Fibroblast of mammary gland (primary cell): Measurements from ENCODE around the gene CARD14.

Source experiments
- DNase-seq: peaks from one replicate; pipeline ENCODE4 v3.0.0-alpha.2; 2010; ENCODE audit warnings: low read depth
- H3K4me3 ChIP-seq: 2 replicates; pipeline ENCODE4 v1.5.1; 2011; ENCODE audit warnings: low read depth, mild to moderate bottlenecking, low read length, moderate library complexity; ENCODE audit not compliant: control insufficient read depth
- TF ChIP-seq, protein P1 (sequence below): conservative IDR thresholded peaks from 2 replicates; pipeline ENCODE4 v1.5.1; 2011; ENCODE audit warnings: low read depth, low read length, inconsistent platforms; ENCODE audit not compliant: control insufficient read depth, insufficient read depth

Gene CARD14

DNA sequence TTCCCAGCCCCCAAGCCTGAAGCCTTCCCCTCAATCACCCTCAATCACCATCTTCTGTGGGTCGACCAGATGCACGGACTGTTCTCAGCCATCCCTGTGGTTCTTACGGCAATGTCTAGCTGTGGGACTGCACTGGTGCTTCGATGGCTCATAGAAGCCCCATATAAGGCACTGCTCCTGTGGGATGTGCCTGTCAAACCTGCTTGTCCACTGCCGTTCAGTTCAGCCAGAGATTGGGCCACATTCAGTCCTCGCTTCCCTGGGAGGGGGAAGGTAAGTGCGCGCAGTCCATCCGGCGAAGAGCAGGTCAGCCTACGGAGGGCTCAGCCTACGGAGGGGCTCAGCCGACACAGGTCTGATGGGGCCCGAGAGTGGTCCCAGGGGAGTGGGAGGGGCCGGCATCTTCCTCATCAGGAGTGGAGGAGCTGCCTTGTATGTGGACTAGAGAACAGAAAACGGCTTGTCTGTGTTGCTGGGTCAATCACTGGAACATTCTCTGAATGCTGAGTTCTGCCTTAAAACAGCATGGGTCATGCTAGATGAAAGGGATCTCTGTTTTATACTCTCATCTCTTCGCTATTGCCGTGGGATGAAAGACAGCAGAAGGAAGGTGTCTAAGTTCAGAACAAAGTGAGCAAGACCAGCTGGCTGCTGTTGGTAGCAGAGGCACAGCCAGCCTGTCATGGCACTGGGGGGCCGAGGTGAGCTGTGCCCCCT is at the start of gene CARD14:
TSS of gene CARD14 (plus strand) at position 247 of the 717 bp plus-strand sequence. CDS start 11,409 bp downstream, outside the sequence.
- no peak within 1 kb of the TSS for H3K4me3 ChIP-seq
- DNase-seq, result no peak
- TF ChIP-seq, protein P1, sequence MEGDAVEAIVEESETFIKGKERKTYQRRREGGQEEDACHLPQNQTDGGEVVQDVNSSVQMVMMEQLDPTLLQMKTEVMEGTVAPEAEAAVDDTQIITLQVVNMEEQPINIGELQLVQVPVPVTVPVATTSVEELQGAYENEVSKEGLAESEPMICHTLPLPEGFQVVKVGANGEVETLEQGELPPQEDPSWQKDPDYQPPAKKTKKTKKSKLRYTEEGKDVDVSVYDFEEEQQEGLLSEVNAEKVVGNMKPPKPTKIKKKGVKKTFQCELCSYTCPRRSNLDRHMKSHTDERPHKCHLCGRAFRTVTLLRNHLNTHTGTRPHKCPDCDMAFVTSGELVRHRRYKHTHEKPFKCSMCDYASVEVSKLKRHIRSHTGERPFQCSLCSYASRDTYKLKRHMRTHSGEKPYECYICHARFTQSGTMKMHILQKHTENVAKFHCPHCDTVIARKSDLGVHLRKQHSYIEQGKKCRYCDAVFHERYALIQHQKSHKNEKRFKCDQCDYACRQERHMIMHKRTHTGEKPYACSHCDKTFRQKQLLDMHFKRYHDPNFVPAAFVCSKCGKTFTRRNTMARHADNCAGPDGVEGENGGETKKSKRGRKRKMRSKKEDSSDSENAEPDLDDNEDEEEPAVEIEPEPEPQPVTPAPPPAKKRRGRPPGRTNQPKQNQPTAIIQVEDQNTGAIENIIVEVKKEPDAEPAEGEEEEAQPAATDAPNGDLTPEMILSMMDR, result no peak

DNA sequence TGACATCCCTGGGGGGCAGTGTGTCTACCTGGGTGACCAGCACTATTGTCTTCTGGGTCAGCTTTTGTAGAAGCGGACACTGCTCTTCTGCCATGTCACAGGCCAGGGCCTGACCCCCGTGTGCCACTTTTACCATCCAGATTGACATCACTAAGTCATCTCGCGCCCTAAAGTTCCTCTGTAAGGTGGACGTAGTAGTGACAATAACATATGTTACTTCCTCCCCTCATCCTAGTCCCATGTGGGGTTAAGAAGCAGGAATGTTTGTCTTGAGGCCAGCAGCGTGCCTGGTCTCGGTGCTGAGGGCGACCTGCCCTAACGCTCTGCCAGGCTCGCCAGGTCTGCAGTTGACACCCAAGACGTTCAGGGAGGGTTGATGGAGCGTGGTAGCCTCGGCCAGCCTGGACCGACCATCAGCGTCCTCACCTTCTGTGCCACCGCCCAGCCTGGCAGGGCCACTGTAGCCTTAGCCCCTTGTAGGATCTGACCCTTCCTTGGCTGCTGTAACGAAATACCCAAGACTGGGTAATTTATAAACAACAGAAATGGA is 47.7 kb upstream of the CARD14 start:
- DNase-seq, result no peak
- TF ChIP-seq, protein P1, result no peak
- H3K4me3 ChIP-seq, result no peak overlapping the region

DNA sequence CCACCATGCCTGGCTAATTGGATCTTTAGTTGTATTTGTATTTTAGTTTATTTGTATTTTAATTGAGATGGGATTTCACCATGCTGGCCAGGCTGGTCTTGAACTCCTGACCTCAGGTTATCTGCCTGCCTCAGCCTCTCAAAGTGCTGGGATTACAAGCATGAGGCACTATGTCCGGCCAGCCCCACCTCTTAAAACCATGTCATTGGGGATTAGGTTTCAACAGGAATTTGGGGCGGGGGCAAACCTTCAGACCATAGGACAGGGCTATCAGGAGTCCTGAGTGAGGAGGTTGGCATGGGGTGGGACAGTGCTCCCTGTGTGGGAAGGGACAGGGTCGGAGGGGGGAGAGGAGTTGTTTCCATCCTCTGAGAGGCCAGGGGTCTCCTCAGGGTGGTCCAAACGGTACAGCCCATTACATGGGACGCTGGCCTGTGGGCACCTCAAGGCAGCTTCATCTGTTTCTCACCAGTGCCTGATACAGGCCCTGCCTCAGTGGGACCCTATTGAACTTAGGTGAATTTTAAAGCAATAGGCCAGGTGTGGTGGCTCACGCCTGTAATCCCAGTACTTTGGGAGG is 46.8 kb upstream of the CARD14 start:
- no peak overlapping the region for H3K4me3 ChIP-seq
- TF ChIP-seq, protein P1, result no peak

DNA sequence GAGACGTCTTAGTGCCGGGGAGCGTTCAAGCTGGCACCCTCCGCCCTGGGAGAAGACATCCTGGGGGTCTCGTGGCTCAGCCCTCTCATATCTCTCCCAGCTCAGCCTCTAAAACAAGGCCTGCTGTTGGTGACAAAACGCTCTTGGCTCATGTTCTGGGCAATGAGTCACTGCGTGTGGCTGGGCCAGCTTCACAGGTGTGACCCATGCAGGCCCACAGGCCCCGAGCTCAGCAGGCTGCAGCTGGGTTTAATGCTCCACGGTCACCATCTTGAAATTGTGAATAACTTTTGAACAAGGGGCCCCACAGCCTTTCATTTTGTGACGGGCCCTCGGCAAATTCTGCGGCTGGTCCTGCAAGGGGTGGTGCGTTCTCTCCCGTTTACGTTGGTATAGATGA is 46.0 kb upstream of the CARD14 start:
- TF ChIP-seq, protein P1, result no peak
- DNase-seq, result peak; percentile 72
- H3K4me3 ChIP-seq, result no peak overlapping the region

More for the DNA sequence above, 46.8 kb upstream of the CARD14 start:
- no peak for DNase-seq

DNA sequence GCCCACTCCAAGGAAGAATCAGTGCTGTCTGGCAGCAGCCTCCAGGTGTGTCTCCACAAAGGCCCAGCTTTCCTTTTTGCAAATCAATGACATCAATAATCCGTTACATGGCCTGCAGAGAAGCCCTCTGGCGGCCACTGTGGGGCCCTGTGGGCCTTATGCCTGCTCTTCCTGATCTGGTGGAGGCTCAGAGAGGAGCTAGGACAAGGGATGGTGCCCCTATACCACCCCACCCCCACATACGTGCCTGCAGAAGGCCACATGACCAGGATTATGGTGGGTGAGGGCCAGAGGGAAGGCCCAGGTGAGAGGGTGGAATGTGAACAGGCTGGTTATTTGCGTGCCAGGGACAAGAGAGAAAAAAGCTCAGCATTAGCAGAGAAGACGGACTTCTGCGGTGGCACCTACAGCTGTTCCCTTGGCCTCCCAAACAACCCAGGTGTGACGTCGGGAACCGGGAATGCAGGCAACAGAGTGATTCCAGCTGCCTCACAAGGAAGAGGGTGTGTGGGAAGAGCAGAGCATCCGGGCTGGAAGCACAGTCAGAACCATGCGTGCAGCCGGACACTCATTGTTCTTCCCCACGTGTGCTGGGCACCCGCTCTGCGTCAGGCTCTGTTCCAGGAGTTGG is 45.4 kb upstream of the CARD14 start:
- H3K4me3 ChIP-seq, result no peak overlapping the region
- TF ChIP-seq, protein P1, result peak; percentile 25
- DNase-seq, result peak; percentile 84

DNA sequence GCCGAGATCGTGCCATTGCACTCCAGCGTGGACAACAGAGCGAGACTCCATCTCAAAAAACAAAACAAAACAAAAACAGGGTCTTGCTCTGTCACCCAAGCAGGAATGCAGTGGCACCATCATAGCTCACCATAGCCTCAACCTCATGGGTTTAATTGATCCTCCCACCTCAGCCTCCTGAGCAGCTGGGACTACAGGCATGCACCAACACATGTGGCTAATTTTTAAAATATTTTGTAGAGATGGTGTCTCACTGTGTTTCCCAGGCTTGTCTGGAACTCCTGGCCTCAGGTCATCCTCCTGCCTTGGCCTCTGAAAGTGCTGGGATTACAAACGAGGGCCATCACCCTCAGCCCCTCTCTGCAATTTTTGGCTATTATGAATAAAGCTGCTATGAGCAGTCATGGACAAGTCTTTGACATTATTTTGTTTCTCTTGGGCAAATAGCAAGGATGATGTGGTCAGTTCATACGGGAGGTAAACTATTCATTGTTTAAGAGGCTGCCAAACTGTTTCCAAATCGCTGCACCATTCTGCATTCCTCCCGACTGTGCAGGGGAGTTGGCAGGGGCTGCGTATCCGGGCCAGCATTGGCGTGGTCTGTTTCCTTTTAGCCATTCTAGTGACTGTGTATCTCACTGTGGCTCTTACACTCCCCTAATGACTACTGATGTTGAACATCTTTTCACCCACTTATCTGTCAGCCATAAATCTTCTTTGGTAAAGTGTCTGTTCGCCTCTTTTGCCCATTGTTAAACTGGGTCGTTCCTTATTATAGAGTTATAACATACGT is 44.0 kb upstream of the CARD14 start:
- DNase-seq, result peak; percentile 90
- TF ChIP-seq, protein P1, result no peak

More for the DNA sequence above, 44.0 kb upstream of the CARD14 start:
- H3K4me3 ChIP-seq, result no peak overlapping the region
